Heart left ventricle (tissue), 16 donors: ENCODE measurements around the gene PI16. TPM values are rescaled to one million over a fixed set of nuclear protein-coding genes. Genes with fewer than 3 reads are reported as not detected.

ENCODE experiments used
- ATAC-seq, 4 donors: fragments of 200-7000 bp; cut with Tn5 transposase; one replicate each; pipeline ENCODE4 v1.9.1; 2020 to 2022; ENCODE audit warnings: moderate library complexity in 4 of 4, mild to moderate bottlenecking in 3 of 4, moderate number of reproducible peaks in 1 of 4
- DNase-seq, 5 donors: peaks; one replicate each; pipeline ENCODE4 v3.0.0-alpha.2; 2020
- H3K27ac ChIP-seq, 12 donors: fragments of 200-600 bp; sonication (generic) in 4 of 12; one replicate each; pipeline versions ENCODE4 v1.5.0 to v1.8.0; 2016 to 2022; ENCODE audit warnings: mild to moderate bottlenecking in 2 of 12
- H3K27me3 ChIP-seq, 9 donors: fragments of 200-600 bp; sonication (generic) in 2 of 9; one replicate each; pipeline versions ENCODE4 v1.5.1 to v1.8.0; 2016 to 2022; ENCODE audit warnings: mild to moderate bottlenecking in 3 of 9
- H3K36me3 ChIP-seq, 9 donors: fragments of 200-600 bp; sonication (generic) in 2 of 9; one replicate each; pipeline versions ENCODE4 v1.5.0 to v1.8.0; 2018 to 2022; ENCODE audit warnings: mild to moderate bottlenecking in 2 of 9
- H3K4me1 ChIP-seq, 12 donors: fragments of 200-600 bp; sonication (generic) in 4 of 12; one replicate each; pipeline versions ENCODE4 v1.5.0 to v1.8.0; 2016 to 2022; ENCODE audit warnings: mild to moderate bottlenecking in 3 of 12
- H3K4me3 ChIP-seq, 12 donors: fragments of 200-600 bp; sonication (generic) in 4 of 12; one replicate each; pipeline versions ENCODE4 v1.5.0 to v1.8.0; 2017 to 2022; ENCODE audit warnings: mild to moderate bottlenecking in 9 of 12, moderate library complexity in 4 of 12
- H3K9me3 ChIP-seq, 12 donors: fragments of 200-600 bp; sonication (generic) in 4 of 12; one replicate each; pipeline versions ENCODE4 v1.5.0 to v1.8.0; 2016 to 2022; ENCODE audit warnings: mild to moderate bottlenecking in 1 of 12
- POLR2A ChIP-seq, 2 donors: fragments of 450-650 bp; IDR thresholded peaks; one replicate each; pipeline ENCODE4 v1.6.1; 2017; ENCODE audit warnings: antibody characterized with exemption in 2 of 2, mild to moderate bottlenecking in 2 of 2, moderate library complexity in 2 of 2
- WGBS, 4 donors: extraction: QIAGEN DNeasy Blood & Tissue Kit in 2 of 4; methylation state at CpG; one replicate each; pipeline versions ENCODE4 v1.1.5 to v1.1.7; 2013 to 2018; 5-methylcytosine and 5-hydroxymethylcytosine counted together
- intact Hi-C, 10 donors: fragments of 100-400 bp; cut with DNase I; formaldehyde crosslinking; loops; one replicate each; pipeline versions ENCODE4 v1.11.1 to v1.14.2; 2022
- polyA plus RNA-seq, 2 donors: library from polyadenylated mRNA; stranded (reverse); fragments of 200-250 nt; gene quantifications; one replicate each; pipeline ENCODE4 v1.2.3, GENCODE V29; 2013
- total RNA-seq, 9 donors: library from RNA; depleted of rRNA in 2 of 9; stranded (reverse); fragments of >200 nt in 2 of 9; fragmentation: NEBNext Ultra II Directional in 3 of 9; extraction: Animal tissue kit (Norgen Biotek cat#: 25700) in 3 of 9; gene quantifications; one replicate each; pipeline versions ENCODE4 v1.1.0 to v1.2.4, GENCODE V29; 2016 to 2023
- TF ChIP-seq, protein P1 (sequence below), 12 donors: fragments of 200-600 bp; sonication (generic) in 4 of 12; IDR thresholded peaks; one replicate each; pipeline versions ENCODE4 v1.5.0 to v1.8.0; 2018 to 2022; ENCODE audit warnings: antibody characterized with exemption in 12 of 12, mild to moderate bottlenecking in 5 of 12
- donor health status: ischemic (EF 13 %, LVEDD 7.1; RV severe dilation, severe dysfunction).
- donor health status: healthy with polysubstance abuse.
- donor health status: DM: no; HTN: yes; CAD: no.
- donor health status: DM: no; HTN: no; CAD: no.
- donor health status: ischemic (EF 25% LVEDD 6.9; RV normal size, moderate dysfunction).
- donor health status: ischemic (EF 25% LVEDD 5.7; RV mildly dilated, moderate dysfunction).
- donor health status: healthy.
- donor health status: DM: yes; HTN: yes; CAD: no.
- donor health status: ischemic (EF 35%, LVEDD 5.7; RV mildly dilated, moderate dysfunction).
- donor health status: nonischemic (EF 11% LVEDD 7.7; RV severe dilation, severe dysfunction).
- donor health status: DM: yes; HTN: yes; CAD: no.
- donor health status: PGD.
- donor health status: ischemic (EF 29% LVEDD 5.4; RV normal size, mild dysfunction).
- donor health status: nonischemic (EF 23%, LVEDD 6.1; RV moderate dilation, normal function).

Gene PI16
- total and polyA plus RNA-seq, 11 donors: 5.7 to 36.2 (median 12.1) TPM

GRCh38 chr6:36968266-36968977, 13.9 kb downstream of the PI16 start:
- intact Hi-C loops: loop anchor here in 1 of 10 donors (5.0 kb wide), 1 partner anchor 41 kb away; no protein-coding TSS in a partner anchor
- peak in 2 of 4 donors; percentile 3 to 17 for ATAC-seq
- WGBS, 4 donors: 85 to 86% (median 86%) methylated on average over 15 to 16 of the region's 16 CpGs
- peak overlapping the region in 7 of 12 donors; percentile 10 to 68 (median 52) for H3K27ac ChIP-seq
- TF ChIP-seq, protein P1, sequence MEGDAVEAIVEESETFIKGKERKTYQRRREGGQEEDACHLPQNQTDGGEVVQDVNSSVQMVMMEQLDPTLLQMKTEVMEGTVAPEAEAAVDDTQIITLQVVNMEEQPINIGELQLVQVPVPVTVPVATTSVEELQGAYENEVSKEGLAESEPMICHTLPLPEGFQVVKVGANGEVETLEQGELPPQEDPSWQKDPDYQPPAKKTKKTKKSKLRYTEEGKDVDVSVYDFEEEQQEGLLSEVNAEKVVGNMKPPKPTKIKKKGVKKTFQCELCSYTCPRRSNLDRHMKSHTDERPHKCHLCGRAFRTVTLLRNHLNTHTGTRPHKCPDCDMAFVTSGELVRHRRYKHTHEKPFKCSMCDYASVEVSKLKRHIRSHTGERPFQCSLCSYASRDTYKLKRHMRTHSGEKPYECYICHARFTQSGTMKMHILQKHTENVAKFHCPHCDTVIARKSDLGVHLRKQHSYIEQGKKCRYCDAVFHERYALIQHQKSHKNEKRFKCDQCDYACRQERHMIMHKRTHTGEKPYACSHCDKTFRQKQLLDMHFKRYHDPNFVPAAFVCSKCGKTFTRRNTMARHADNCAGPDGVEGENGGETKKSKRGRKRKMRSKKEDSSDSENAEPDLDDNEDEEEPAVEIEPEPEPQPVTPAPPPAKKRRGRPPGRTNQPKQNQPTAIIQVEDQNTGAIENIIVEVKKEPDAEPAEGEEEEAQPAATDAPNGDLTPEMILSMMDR (IDR thresholded peaks at IDR 0.05): no peak
- TF ChIP-seq POLR2A (IDR thresholded peaks at IDR 0.05): no peak
- no peak overlapping the region for H3K4me3 ChIP-seq
- H3K36me3 ChIP-seq: peaks cover 0 to 74% (median 69%) of the 10 kb centered on the region in 9 donors
- H3K4me1 ChIP-seq: peaks cover 7 to 86% (median 41%) of the 10 kb centered on the region in 12 donors
- H3K9me3 ChIP-seq: no peaks in the 10 kb centered on the region
- DNase-seq: peak in 2 of 5 donors; percentile 38 to 73
- no peaks in the 10 kb centered on the region for H3K27me3 ChIP-seq

- Histone ChIP-seq H3K4me3 (no peak overlapping the region), H3K27me3 (no peaks in the 10 kb centered on the region), H3K27ac (peak overlapping the region in 7 of 12 donors; percentile 2 to 53 (median 23)), H3K36me3 (peaks cover 0 to 83% (median 78%) of the 10 kb centered on the region in 9 donors), H3K4me1 (peaks cover 3 to 86% (median 38%) of the 10 kb centered on the region in 12 donors), H3K9me3 (no peaks in the 10 kb centered on the region)
- ATAC-seq (peak in 1 of 4 donors; percentile 10), DNase-seq (no peak)
- no peak for TF ChIP-seq POLR2A (IDR thresholded peaks at IDR 0.05)
- TF ChIP-seq, protein P1 (IDR thresholded peaks at IDR 0.05): no peak
- 66 to 69% (median 69%) methylated on average over 14 of the region's 14 CpGs for WGBS, 4 donors
- intact Hi-C loops: loop anchor here in 1 of 10 donors (5.0 kb wide), 1 partner anchor 42 kb away; no protein-coding TSS in a partner anchor
Observed at GRCh38 chr6:36969240-36969691, 14.7 kb downstream of the PI16 start.

GRCh38 chr6:36969988-36970891, 15.7 kb downstream of the PI16 start:
- WGBS, 4 donors: 74 to 85% (median 80%) methylated on average over 8 to 17 of the region's 17 CpGs
- no peak for TF ChIP-seq POLR2A (IDR thresholded peaks at IDR 0.05)
- TF ChIP-seq, protein P1 (IDR thresholded peaks at IDR 0.05): no peak
- DNase-seq: no peak
- no peaks in the 10 kb centered on the region for H3K27me3 ChIP-seq
- no peak overlapping the region for H3K4me3 ChIP-seq
- H3K4me1 ChIP-seq: peaks cover 0 to 83% (median 38%) of the 10 kb centered on the region in 12 donors
- H3K9me3 ChIP-seq: no peaks in the 10 kb centered on the region
- no peak for ATAC-seq
- peak overlapping the region in 7 of 12 donors; percentile 1 to 77 (median 52) for H3K27ac ChIP-seq
- intact Hi-C loops: loop anchor here in 4 of 10 donors (5.0 to 10.0 kb wide), 5 partner anchors 43 to 345 kb away; no protein-coding TSS in a partner anchor
- H3K36me3 ChIP-seq: peaks cover 0 to 92% (median 87%) of the 10 kb centered on the region in 9 donors
